Large intestine (tissue), 3 donors: Measurements from ENCODE around the gene GALNT12. TPM values are rescaled to one million over a fixed set of nuclear protein-coding genes. Genes with fewer than 3 reads are reported as not detected.
A peak's percentile ranks its signal among the peaks of the same experiment; 100 is the strongest.

ENCODE experiments used
- DNase-seq, 2 donors: peaks; one replicate each; pipeline versions ENCODE4 v3.0.0 to v3.0.0-alpha.2; 2013
- H3K27ac ChIP-seq: one replicate; pipeline ENCODE4 v1.5.1; 2013; ENCODE audit warnings: low read length
- H3K27me3 ChIP-seq: 2 replicates; pipeline ENCODE4 v1.6.1; 2013; ENCODE audit warnings: low read length; ENCODE audit not compliant: control insufficient read depth, insufficient read depth
- H3K36me3 ChIP-seq: 2 replicates; pipeline ENCODE4 v1.6.1; 2013; ENCODE audit warnings: low read length; ENCODE audit not compliant: control insufficient read depth, insufficient read depth
- H3K4me1 ChIP-seq: one replicate; pipeline ENCODE4 v1.6.1; 2013; ENCODE audit warnings: low read length; ENCODE audit not compliant: control insufficient read depth, insufficient read depth
- H3K4me3 ChIP-seq: one replicate; pipeline ENCODE4 v1.5.1; 2013; ENCODE audit warnings: low read length
- H3K9me3 ChIP-seq: one replicate; pipeline ENCODE4 v1.6.1; 2013; ENCODE audit warnings: mild to moderate bottlenecking, low read depth, low read length, moderate library complexity; ENCODE audit not compliant: control insufficient read depth
- WGBS: methylation state at CpG from one replicate; pipeline ENCODE4 v1.1.5; 2013; ENCODE audit warnings: low lambda C conversion rate; ENCODE audit not compliant: insufficient coverage; 5-methylcytosine and 5-hydroxymethylcytosine counted together
- polyA plus RNA-seq: library from polyadenylated mRNA; unstranded; fragments of 120-200 nt; gene quantifications from one replicate; pipeline ENCODE4 v1.2.1, GENCODE V29; 2013

GALNT12 gene
- polyA plus RNA-seq, 1 donor: 45.6 TPM

DNA sequence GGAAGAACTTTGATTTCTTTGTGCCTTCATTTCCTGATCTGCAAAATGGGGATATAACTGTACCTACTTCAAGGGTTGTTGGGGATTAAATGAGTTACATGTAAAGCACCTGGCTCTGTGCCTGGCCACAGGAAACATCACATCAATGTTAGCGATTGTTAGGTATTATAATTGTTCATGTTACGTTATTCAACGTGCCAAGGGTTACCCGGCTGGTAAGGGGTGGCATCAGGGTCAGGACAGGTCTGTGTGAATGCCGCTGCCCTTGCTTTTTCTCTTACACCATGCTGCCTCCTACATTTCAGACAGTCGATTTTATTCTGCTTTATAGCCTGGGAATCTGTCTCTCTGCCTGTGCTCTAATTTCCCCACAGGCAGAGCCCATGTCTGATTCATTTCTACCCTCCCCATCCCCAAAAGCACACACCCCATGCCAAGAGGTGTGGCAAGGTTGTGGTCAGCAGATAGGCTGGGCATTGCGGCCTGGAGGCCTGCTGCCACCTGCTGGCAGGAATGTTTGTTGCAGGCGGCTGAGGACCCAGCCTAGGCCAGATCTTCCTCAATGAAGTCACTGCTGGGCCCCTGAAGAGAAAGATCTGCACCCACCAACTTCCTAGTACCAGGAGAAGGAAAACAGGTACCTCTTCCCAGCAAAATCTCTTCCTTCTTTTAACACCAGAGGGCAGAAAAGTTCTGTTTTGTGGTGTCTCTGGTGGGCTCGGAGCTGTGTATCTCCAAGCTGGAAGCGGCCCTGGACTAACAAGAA lies 16.4 kb upstream of the GALNT12 start:
- Histone ChIP-seq H3K9me3 (no peaks in the 10 kb centered on the region), H3K27ac (peak overlapping the region; percentile 69), H3K27me3 (no peaks in the 10 kb centered on the region), H3K4me3 (no peak overlapping the region), H3K4me1 (peaks cover 33% of the 10 kb centered on the region), H3K36me3 (peaks cover 24% of the 10 kb centered on the region)
- 67% methylated on average over 4 of the region's 10 CpGs for WGBS
- DNase-seq: peak; percentile 85 to 87

DNA sequence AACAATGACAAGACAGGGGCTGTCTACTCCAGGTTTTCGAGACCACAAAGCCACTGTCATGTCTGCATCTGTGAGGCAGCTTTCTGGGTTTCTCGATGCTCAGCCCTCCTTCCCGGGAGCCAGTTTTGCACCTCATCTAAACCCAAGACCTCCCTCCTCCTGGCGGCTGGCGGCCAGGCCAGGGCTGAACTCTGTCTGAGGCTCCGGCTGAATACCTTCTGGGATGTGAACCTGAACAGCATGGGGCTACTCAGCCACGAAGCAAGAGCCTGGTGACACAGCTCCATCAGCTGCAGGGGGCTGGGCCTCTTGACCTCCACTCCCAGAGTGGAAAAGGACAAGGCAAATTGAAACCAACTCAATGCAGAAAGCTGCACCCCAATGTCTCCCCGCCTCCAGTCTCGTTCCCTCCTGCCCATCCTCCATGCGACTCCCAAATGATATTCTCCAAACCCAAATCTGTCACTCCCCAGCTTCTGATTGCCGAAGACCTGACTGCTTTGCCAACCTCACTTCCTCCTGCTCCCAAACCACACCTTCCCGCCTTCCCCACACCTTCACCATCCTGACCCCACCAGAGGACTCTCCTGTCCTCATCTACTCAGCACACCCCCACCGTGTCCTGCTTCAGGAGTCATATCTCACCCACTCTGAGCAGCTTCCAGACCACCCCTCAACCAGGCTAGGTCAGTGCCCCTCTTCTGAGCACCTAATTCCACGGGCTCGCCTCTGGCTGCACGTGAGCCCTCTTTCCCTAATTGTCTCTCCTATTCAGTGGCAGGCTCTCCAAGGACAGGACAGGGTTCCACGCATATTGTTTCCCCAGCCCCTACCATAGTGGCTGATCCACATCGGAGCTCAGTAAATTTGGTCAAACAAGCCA lies 15.6 kb upstream of the GALNT12 start:
- WGBS: 87% methylated on average over 3 of the region's 18 CpGs
- peak in 1 of 2 donors; percentile 46 for DNase-seq

DNA sequence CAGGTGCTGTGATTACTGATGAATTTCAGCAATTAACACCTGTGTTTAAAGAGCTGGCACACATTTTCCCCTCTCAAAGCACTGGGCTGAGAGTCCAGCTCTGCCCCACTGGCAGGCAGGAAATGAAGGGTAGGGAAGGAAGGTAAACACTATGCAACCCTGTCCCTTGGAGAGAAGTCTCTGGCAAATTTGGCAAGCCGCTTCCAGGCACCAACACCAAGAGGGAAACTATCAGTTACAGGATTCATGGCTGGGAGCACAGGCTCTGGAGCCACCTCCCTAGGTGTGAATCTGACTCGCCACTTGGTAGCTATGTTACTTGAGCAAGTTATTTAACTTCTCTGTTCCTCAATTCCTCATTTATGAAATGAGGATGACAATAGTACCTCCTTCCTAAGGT lies 14.4 kb upstream of the GALNT12 start:
- Histone ChIP-seq H3K27ac (no peak overlapping the region), H3K27me3 (no peaks in the 10 kb centered on the region), H3K36me3 (peaks cover 20% of the 10 kb centered on the region), H3K4me1 (peaks cover 25% of the 10 kb centered on the region), H3K9me3 (no peaks in the 10 kb centered on the region), H3K4me3 (no peak overlapping the region)
- DNase-seq: no peak
- WGBS: no CpG with 5 or more reads among the region's 2 CpGs

More for the DNA sequence above, 15.6 kb upstream of the GALNT12 start:
- Histone ChIP-seq H3K4me1 (peaks cover 27% of the 10 kb centered on the region), H3K9me3 (no peaks in the 10 kb centered on the region), H3K4me3 (no peak overlapping the region), H3K27ac (peak overlapping the region; percentile 69), H3K27me3 (no peaks in the 10 kb centered on the region), H3K36me3 (peaks cover 24% of the 10 kb centered on the region)

DNA sequence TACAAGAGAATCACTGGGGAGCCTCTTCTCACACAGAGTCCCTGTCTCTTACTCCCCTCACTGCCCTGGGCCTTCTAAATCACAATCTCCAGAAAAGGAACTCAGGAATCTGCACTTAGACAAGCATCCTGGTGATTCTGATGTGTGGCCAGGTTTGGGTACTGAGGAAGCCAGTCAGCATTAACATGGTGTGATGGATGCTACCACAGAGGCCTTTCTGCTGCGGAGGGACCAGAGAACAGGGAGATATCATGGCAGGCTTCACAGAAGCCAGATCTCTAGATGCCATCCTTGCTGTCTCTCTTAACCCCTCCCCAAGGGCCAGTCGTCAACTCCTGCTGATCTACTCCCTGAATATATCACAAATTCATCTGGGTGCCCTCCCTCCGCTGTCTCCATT lies 12.7 kb upstream of the GALNT12 start:
- no CpG with 5 or more reads among the region's 3 CpGs for WGBS
- no peaks in the 10 kb centered on the region for H3K27me3 ChIP-seq
- H3K9me3 ChIP-seq: no peaks in the 10 kb centered on the region
- H3K4me3 ChIP-seq: peak overlapping the region; percentile 55
- H3K27ac ChIP-seq: no peak overlapping the region
- peaks cover 25% of the 10 kb centered on the region for H3K4me1 ChIP-seq
- DNase-seq: no peak
- peaks cover 8% of the 10 kb centered on the region for H3K36me3 ChIP-seq

DNA sequence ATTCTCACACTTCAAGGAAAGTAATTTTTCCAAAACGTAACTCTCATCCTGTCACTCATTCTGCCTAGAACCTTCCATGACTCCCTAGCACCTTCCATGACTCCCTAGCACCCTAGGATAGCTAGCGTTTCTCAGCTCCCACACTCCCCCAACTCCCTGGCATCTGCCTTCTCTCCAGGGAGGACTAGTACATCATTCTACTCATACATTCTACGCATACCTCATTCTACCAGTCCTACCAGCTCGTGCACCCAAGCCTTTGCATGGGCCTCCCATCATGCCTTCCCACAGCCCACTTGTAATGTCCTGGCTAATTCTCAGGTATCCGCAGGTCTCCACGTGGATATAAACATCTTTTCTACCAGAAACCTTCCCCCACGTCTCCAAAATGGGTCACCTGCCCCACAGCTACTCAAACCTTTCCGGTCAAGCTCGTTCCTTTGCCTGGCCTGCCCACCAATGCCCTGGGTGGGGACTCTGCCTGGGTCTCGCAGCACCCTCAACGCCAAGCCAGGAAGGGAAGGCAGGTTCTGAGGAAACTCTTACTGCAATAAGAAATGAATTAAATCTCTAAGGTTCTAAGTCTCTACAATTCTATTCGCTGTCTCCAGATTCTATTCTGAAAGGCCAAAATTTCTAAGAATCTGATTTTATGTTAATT lies 12.0 kb upstream of the GALNT12 start:
- DNase-seq: no peak
- H3K27ac ChIP-seq: no peak overlapping the region
- peaks cover 2% of the 10 kb centered on the region for H3K36me3 ChIP-seq
- H3K9me3 ChIP-seq: no peaks in the 10 kb centered on the region
- H3K4me3 ChIP-seq: peak overlapping the region; percentile 55
- WGBS: no CpG with 5 or more reads among the region's 12 CpGs
- peaks cover 25% of the 10 kb centered on the region for H3K4me1 ChIP-seq
- H3K27me3 ChIP-seq: no peaks in the 10 kb centered on the region

DNA sequence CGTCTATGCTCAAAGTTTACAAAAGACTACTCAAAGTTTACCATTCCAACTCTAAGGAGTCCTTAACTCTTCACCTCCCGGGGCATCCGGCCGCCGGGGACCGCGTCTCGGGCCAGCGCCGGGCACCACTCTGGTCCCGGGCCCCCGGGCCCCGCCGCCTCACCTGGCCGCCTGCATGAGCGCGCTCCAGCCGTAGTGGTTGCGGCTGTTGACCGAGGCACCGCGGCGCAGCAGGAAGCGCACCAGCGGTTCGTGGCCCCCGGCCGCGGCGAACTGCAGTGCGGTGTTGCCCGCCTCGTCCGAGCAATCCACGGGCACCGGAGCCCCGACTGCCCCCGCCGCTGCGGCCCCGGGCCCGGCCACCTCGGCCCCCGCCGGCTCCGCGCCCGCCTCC lies 11.5 kb upstream of the GALNT12 start:
- Histone ChIP-seq H3K4me1 (peaks cover 21% of the 10 kb centered on the region), H3K36me3 (no peaks in the 10 kb centered on the region), H3K27me3 (no peaks in the 10 kb centered on the region), H3K4me3 (peak overlapping the region; percentile 55), H3K9me3 (no peaks in the 10 kb centered on the region), H3K27ac (no peak overlapping the region)
- no CpG with 5 or more reads among the region's 48 CpGs for whole genome bisulfite sequencing
- DNase-seq: peak in 1 of 2 donors; percentile 60

DNA sequence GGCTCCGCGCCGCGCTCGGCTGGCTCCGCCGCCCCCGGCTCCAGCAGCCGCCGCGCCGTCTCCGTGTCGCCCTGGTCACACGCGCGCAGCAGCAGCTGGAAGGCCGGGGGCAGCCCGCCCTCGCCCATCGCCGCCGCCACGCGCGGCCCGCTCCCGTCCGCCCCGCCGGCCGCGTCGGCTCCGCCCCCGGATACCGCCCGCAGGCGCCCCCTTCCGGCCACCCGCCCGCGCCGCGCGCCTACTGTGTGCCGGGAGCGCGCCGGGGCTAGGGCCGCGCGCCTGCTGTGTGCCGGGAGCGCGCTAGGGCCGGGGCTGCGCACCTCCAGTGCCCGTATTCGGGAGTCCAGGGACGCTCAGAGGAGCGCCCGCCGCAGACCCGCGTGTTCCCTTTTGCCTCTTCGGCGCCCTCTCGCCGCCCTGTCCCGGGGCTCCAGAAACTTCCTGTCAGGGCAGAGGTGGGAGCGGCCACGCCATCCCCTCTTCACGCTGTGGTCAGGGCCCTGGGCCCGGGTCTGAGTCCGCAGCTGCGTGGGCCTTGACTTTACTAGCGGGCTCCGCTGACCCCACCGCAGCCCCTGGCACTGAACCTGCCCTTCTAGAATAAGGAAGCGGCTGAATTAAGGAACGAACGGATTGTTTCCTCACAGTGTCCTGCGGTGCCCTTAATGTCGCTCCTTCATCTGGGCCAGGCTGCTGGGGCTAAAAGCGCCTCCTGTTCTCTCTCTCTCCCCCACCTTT lies 10.9 kb upstream of the GALNT12 start, which contains the start of gene ANKS6:
ANKS6 (minus strand) TSS at position 192 of the 738 bp plus-strand sequence; CDS start at position 128, 64 bp downstream.
- H3K4me3 ChIP-seq: peak within 1 kb of the TSS; percentile 65
- peak; percentile 70 to 83 for DNase-seq
- peak within 1 kb of the TSS; percentile 7 for H3K27ac ChIP-seq
- WGBS: 100% methylated on average over 3 of the region's 86 CpGs
- H3K27me3 ChIP-seq: no peaks in the 10 kb centered on the region
- no peaks in the 10 kb centered on the region for H3K36me3 ChIP-seq
- H3K4me1 ChIP-seq: peaks cover 16% of the 10 kb centered on the region
- no peaks in the 10 kb centered on the region for H3K9me3 ChIP-seq

DNA sequence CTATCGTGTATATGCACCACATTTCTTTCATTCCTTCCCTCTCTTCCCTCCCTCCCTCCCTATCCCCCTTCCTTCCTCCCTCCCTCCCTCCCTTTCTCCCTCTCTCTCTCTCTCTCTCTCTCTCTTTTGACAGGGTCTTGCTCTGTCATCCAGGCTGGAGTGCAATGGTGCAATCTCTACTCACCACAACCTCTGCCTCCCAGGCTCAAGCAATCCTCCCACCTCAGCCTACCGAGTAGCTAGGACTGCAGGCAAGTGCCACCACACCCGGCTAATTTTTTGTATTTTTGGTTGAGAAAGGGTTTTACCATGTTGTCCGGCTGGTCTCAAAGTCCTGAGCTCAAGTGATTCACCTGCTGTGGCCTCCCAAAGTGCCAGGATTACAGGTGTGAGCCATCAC lies 10.0 kb upstream of the GALNT12 start:
- no peak for DNase-seq
- no peaks in the 10 kb centered on the region for H3K36me3 ChIP-seq
- peaks cover 8% of the 10 kb centered on the region for H3K4me1 ChIP-seq
- WGBS: no CpG with 5 or more reads among the region's 4 CpGs
- H3K4me3 ChIP-seq: no peak overlapping the region
- H3K9me3 ChIP-seq: no peaks in the 10 kb centered on the region
- H3K27me3 ChIP-seq: no peaks in the 10 kb centered on the region
- no peak overlapping the region for H3K27ac ChIP-seq

DNA sequence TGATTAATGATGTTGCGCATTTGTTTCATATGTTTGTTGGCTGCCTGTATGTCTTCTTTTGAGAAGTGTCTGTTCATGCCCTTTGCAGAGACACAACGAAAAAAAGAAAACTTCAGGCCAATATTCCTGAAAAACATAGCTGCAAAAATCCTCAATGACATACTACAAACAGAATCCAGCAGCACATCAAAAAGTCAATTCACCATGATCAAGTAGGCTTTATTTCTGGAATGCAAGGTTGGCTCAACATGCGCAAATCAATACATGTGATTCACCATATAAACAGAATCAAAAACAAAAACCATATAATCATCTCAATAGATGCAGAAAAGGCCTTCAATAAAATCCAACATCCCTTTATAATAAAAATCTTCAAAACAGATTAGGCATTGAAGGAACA lies 9.2 kb upstream of the GALNT12 start:
- WGBS: no CpG with 5 or more reads among the region's 3 CpGs
- Histone ChIP-seq H3K27me3 (no peaks in the 10 kb centered on the region), H3K36me3 (no peaks in the 10 kb centered on the region), H3K4me3 (no peak overlapping the region), H3K9me3 (no peaks in the 10 kb centered on the region), H3K27ac (no peak overlapping the region), H3K4me1 (peaks cover 8% of the 10 kb centered on the region)
- no peak for DNase-seq
